ENCODE results near the gene DAB2IP.

Gene DAB2IP

GRCh38 chr9:121748727-121749423 lies 97.4 kb downstream of the DAB2IP start:
- H3K9ac ChIP-seq (ENCODE audit: low read length) = no peak overlapping the region

GRCh38 chr9:121749614-121750013 lies 98.2 kb downstream of the DAB2IP start:
- no peak for TF ChIP-seq EZH2phosphoT487 (conservative IDR thresholded peaks at IDR 0.05; ENCODE audit: low read length)
- TF ChIP-seq CTCF (IDR thresholded peaks at IDR 0.05; ENCODE audit: insufficient read depth, low read length, poor library complexity, severe bottlenecking) = no peak
- Histone ChIP-seq H3K79me2 (ENCODE audit: insufficient read depth, low read length) (no peaks in the 10 kb centered on the region), H3F3A (ENCODE audit: insufficient read depth) (no peaks in the 10 kb centered on the region), H3K9me3 (ENCODE audit: insufficient read depth, low read length) (no peaks in the 10 kb centered on the region), H3K4me2 (ENCODE audit: low read depth, low read length, poor library complexity, severe bottlenecking) (no peak overlapping the region), H3K9ac (ENCODE audit: low read length) (no peak overlapping the region), H3K27me3 (ENCODE audit: low read length) (no peaks in the 10 kb centered on the region), H3K36me3 (ENCODE audit: low read length) (no peaks in the 10 kb centered on the region), H3K9me2 (replicated peaks; ENCODE audit: insufficient read depth, low read length) (no peaks in the 10 kb centered on the region), H3K4me3 (ENCODE audit: insufficient read depth, low read length, poor library complexity, severe bottlenecking) (no peak overlapping the region), H2AFZ (ENCODE audit: low read depth, low read length, severe bottlenecking) (no peak overlapping the region), H3K27ac (ENCODE audit: low read depth, low read length) (no peak overlapping the region), H4K20me1 (ENCODE audit: low read depth, low read length) (no peaks in the 10 kb centered on the region)

More at GRCh38 chr9:121748727-121749423, 97.4 kb downstream of the DAB2IP start:
- Histone ChIP-seq H4K20me1 (ENCODE audit: low read depth, low read length) (no peaks in the 10 kb centered on the region), H3K79me2 (ENCODE audit: insufficient read depth, low read length) (no peaks in the 10 kb centered on the region), H3F3A (ENCODE audit: insufficient read depth) (no peaks in the 10 kb centered on the region), H3K9me3 (ENCODE audit: insufficient read depth, low read length) (no peaks in the 10 kb centered on the region), H3K27ac (ENCODE audit: low read depth, low read length) (no peak overlapping the region), H3K27me3 (ENCODE audit: low read length) (no peaks in the 10 kb centered on the region), H3K36me3 (ENCODE audit: low read length) (no peaks in the 10 kb centered on the region), H3K4me3 (ENCODE audit: insufficient read depth, low read length, poor library complexity, severe bottlenecking) (no peak overlapping the region), H3K9me2 (replicated peaks; ENCODE audit: insufficient read depth, low read length) (no peaks in the 10 kb centered on the region), H3K4me2 (ENCODE audit: low read depth, low read length, poor library complexity, severe bottlenecking) (no peak overlapping the region), H2AFZ (ENCODE audit: low read depth, low read length, severe bottlenecking) (no peak overlapping the region)
- TF ChIP-seq EZH2phosphoT487 (conservative IDR thresholded peaks at IDR 0.05; ENCODE audit: low read length) (no peak), CTCF (IDR thresholded peaks at IDR 0.05; ENCODE audit: insufficient read depth, low read length, poor library complexity, severe bottlenecking) (no peak)

GRCh38 chr9:121750259-121750714 lies 98.9 kb downstream of the DAB2IP start:
- no peak overlapping the region for H3K9ac ChIP-seq (ENCODE audit: low read length)
- TF ChIP-seq CTCF (IDR thresholded peaks at IDR 0.05; ENCODE audit: insufficient read depth, low read length, poor library complexity, severe bottlenecking) (no peak), EZH2phosphoT487 (conservative IDR thresholded peaks at IDR 0.05; ENCODE audit: low read length) (no peak)

More at GRCh38 chr9:121750259-121750714, 98.9 kb downstream of the DAB2IP start:
- H2AFZ ChIP-seq (ENCODE audit: low read depth, low read length, severe bottlenecking) = no peak overlapping the region
- H4K20me1 ChIP-seq (ENCODE audit: low read depth, low read length) = no peaks in the 10 kb centered on the region
- no peaks in the 10 kb centered on the region for H3K27me3 ChIP-seq (ENCODE audit: low read length)
- H3K27ac ChIP-seq (ENCODE audit: low read depth, low read length) = no peak overlapping the region
- H3K9me2 ChIP-seq (replicated peaks; ENCODE audit: insufficient read depth, low read length) = no peaks in the 10 kb centered on the region
- no peaks in the 10 kb centered on the region for H3K36me3 ChIP-seq (ENCODE audit: low read length)
- H3F3A ChIP-seq (ENCODE audit: insufficient read depth) = no peaks in the 10 kb centered on the region
- no peaks in the 10 kb centered on the region for H3K79me2 ChIP-seq (ENCODE audit: insufficient read depth, low read length)
- no peak overlapping the region for H3K4me3 ChIP-seq (ENCODE audit: insufficient read depth, low read length, poor library complexity, severe bottlenecking)
- no peaks in the 10 kb centered on the region for H3K9me3 ChIP-seq (ENCODE audit: insufficient read depth, low read length)
- no peak overlapping the region for H3K4me2 ChIP-seq (ENCODE audit: low read depth, low read length, poor library complexity, severe bottlenecking)
